Endothelial cell of hepatic sinusoid (primary cell): ENCODE measurements around the gene HAGH.

Source experiments
- in situ Hi-C: cut with HindIII; loops from 2 replicates; pipeline ENCODE4 v1.10.0; 2017; ENCODE audit warnings: low sequenced_read_pairs

HAGH gene

DNA sequence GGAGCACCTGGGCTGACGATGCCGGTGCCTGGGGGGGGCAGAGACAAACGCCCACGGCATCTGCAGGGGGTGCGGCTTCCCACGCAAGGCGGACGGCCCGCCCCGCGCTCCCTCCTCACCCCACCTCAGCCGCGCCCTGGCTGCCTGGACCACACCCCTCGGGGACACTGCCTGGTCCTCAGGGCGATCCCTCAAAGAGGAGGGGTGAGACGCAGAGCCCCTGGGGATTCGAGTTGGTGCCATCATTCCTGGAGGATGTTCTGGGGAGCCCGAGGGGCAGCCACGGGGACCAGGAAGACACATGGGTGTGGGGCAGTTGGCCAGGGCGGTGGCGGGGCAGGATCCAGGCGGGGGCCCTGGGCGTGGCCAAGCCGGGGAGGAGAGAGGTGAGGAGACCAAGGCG lies 37.0 kb downstream of the HAGH start:
- in situ Hi-C loops: no loop called here

DNA sequence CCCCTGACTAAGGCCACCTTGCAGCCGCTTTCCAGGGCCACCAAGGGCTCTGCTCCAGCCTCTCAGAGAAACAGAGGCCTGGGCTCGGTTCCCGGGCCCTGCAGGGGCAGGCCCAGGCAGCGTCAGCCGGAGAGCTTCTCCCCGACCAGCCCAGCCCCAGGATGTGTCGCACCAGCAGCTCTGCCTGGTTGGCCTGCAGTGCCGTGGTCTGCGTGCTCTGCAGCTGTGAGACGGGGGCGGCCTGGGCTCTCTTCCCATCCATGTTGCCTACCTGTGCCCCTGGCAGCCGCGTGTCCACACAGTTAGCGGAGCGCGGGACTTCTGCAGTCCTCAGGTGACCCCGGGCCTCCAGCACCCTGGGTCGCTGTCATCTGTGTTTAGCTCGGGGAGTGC lies 37.9 kb downstream of the HAGH start:
- in situ Hi-C loops: no loop called here

DNA sequence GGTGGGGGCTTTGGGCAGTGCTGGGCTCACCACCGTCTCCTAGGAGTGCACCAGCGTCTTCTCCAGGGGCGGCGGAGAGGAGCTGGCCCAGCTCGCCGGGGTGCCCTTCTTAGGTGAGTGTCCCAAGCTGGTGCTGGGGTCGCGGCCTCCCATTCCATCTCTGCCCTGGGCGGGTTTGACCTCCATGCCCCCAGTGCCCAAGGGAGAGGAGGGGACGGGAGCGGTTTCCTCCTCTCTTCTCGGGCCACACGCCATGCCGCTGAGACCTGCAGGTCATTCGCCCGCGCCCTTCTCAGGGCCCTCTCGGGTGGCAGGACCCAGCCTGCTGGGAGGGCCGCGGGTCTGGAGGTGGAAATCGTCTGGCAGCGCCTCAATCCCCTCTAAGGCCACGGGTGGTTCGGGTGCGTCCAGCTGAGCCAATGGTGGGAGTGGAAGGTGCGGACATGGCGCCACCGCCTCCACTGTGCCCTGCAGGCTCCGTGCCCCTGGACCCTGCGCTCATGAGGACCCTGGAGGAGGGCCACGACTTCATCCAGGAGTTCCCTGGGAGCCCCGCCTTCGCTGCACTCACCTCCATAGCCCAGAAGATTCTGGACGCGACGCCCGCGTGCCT lies 38.4 kb downstream of the HAGH start:
- in situ Hi-C loops: no loop called here

DNA sequence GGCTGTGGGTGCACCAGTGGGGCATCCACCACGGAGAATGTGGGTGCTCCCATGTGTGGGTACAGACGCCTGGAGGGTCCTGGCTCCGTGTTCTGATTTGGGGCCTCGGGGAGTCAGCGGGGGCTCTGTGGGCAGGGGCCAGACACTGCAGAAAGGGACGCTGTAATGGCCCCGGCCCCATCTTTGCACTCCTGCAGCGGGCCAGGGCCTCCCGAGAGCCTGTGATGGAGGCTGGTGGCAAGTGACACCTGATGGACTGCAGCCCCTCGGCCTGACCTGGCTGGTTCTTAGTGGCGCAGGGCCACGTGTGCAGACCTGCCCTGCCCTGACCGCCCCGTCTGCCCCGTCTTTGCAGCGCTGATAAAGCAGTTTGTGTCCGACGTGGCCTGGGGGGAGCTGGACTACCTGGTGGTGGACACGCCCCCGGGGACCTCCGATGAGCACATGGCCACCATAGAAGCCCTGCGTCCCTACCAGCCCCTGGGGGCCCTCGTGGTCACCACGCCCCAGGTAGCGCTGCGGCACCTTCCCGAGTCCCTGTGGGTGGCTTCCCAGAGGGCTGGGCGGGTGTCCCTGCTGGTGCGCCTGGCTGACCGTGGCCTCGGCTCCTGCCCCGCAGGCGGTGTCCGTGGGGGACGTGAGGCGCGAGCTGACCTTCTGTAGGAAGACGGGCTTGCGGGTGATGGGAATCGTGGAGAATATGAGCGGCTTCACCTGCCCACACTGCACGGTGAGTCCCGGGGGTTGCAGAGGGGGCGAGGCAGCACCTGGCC lies 39.1 kb downstream of the HAGH start:
- in situ Hi-C loops: no loop called here

DNA sequence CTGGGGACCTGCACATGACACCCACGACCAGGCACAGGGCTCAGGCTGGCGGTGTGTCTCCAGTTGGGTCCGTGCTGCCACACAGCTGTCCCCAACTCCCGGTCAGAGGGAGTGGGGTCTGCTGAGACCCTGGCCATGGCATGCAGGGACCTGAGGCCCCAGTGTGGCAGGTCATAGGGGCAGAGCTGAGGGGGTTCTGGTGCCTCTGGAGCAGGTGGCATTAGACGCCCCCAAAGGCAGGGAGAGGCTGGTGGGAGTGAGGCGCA lies 39.6 kb downstream of the HAGH start:
- in situ Hi-C loops: no loop called here

DNA sequence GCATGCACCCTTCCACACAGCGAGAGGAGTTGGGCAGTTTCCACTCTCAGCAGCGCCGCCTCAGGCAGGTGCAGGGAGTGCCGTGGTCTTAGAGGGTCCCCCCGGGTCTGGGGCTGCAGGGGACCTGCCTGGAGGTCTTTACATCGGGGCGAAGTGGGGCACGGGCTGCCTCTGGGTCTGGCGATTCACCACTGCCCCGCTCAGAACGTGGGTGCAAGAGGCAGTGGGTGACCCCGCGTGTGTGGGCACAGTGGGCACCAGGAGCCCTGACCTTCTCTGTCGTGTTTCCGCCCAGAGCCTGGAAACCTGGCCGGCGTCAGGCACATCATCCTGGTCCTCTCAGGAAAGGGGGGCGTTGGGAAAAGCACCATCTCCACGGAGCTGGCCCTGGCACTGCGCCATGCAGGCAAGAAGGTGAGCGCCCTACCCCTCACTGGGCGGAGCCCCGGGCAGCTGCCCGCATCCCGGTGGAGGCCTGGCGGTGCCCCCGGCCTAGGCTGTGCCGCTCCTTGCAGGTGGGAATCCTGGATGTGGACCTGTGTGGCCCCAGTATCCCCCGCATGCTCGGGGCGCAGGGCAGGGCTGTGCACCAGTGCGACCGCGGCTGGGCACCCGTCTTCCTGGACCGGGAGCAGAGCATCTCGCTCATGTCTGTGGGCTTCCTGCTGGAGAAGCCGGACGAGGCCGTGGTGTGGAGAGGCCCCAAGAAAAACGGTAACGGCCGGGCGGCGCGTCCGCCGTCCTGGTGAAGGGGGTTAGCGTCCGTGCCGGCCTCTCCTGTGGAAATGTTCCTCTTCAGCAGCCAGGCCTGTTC lies 40.2 kb downstream of the HAGH start:
- in situ Hi-C loops: no loop called here

DNA sequence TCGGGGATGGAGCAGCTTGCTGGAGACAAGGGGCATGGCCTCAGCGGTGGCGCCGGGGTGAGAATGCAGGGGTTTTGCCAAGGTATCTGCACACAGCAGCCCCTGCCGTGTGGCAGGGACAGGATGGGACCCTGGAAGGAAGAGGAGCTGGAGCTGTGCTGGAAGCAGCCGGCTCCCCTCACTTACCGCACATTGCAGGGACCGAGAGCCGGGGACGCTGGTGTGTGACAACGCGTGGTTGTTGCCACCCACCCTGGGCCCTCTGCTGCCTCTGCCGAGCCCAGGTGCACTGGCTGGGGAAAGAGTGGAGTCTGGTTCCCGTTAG lies 40.8 kb downstream of the HAGH start:
- in situ Hi-C loops: no loop called here

DNA sequence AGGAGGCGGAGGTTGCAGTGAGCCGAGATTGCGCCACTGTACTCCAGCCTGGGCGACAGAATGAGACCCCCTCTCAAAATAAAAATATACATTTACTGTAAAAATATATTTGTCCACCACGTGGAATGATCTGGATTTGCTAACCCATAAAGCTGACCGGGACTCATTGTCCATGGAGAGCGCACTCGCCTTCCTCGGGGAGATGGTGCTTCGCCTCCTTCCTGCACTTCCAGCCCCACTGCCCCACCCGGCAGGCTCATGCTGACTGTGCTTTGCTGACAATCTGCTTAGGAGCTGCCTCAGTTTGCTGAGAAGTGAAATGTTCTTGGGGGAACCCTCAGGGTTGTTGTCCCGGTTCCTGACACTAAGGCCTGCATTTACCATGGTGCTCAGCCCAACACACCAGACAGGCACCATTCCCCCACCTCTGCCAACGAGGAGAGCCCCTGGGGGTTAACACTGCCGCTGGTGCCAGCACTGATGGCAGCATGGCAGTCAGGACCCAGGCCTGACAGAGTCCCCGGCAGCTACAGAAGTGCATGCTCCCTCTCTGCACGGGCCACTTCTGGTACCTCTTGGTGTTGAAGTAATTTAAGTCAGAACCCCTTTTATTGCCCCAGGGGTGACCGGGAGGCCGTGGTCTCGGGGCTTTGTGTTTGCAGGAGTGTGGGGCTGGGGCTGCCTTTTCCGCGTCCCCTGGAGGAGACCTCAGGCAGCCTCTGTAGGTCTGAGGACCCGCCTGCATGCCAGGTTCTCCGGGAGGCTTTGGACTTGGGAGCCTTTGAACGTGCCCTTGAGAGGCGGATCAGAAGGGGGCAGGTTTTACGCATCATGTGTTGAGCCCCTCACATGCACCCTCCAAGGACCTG lies 41.4 kb downstream of the HAGH start:
- in situ Hi-C loops: no loop called here

DNA sequence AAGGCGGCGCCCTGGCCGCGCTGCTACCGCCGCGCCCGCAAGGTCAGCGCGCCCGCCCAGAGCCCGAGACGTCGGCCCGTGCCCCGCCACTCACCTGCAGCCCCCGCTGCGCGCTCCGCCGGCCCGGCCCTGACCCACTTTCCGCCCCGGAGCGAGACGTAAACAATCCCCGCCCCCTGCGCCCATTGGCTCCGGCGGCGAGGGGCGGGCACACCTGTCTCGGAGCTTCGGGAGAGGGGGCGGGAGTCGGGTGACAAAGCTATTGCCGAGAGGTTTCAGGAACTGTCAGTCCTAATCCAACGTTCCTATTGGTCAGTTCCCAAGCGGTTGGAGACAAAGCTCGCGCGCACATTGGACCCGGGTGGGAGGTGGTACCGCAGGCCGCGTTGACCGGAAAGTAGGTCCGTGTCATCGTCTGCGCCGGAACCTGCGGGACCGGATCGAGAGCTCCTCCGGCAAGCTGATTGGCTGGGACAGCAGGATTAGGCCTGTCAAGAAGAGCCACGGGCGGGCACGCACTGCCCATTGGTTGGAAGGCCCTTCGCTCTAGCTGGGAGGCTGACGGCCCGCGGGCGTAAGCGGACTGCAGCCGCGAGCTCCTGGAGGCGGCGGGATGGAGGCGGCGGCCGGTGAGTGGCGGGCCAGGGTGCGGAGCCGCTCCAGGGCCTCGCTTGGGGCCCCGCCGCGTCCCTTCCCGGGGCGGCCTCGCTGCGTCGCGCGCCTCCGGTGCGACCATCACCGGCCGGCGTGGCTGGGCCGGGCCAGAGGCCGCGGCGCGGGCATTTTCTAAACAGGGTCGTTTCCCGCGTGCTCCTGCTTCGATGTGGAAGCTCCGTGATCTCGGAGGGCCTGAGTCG lies 44.0 kb downstream of the HAGH start, which contains the start of the genes NUBP2 and SPSB3:
Gene NUBP2, plus strand, starts transcription at position 553 of the 857 bp plus-strand sequence. Its CDS starts 61 bp downstream, at position 614.
Gene SPSB3, minus strand, starts transcription at position 164 of the 857 bp plus-strand sequence. CDS start 1,088 bp downstream, outside the sequence.
- in situ Hi-C loops: no loop called here

DNA sequence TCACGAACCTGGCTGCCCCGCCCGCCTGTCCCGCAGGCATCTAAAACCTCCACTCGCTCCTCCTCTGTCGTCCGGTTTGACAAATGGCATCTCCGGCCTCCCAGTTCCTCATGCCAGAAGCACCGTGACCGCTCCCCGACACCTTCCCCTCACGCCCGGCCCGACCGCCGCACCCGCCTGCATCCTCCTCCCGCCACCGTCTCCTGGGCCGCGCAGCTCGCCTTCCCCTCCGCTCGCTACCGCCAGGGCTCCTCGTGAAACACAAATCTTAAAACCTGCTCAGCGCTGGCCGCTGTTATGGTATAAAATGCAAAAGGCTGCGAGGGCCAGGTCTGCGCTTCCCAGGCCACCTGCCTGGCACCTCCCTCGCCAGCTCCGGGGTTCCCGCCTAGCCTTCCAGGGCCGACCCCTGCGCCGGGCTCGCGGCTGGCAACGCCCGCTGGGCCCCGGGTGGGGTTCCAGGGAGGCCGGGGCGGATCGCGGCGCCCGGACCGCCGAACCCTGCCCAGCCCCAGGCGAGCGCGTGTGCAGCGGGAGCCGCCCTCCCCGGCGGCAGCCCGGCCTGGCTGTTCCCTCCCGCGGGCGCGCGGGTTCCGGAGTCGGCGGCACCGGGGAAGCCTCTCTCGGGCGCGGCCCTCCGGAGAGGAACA lies 44.7 kb downstream of the HAGH start:
- in situ Hi-C loops: no loop called here

DNA sequence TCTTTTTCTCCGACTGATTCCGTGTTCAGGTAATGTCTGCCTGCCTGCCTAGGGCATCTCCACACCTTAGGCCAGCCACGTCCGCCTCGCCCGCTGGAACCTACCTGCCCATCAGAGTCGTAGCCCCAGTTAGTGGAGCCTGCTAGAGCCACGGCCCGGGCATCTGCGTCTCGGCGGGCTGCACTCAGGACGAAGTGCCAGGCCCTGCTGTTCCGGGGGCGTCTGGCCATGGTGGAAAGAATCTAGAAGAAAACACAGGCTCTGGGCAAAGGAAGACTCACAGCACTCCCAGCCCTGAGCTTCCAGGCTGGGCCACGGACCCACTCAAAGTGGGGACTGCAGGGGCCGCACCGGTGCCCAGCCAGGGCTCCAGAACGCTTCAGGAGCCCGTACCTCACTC lies 45.4 kb downstream of the HAGH start:
- in situ Hi-C loops: no loop called here

DNA sequence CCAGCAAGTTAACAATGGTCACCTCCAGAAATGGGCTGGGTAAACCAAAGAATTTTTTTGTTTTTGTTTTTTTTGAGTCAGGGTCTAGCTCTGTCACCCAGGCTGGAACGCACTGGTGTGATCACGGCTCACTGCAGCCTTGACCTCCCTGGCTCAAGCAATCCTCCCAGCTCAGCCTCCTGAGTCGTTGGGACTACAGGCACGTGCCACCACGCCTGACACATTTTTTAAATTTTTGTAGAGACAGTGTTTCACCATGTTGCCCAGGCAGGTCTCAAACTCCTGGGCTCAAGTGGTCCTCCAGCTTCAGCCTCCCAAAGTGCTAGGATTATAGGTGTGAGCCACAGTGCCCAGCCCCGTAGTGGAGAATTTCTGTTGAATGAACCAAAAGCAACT lies 46.0 kb downstream of the HAGH start:
- in situ Hi-C loops: no loop called here

DNA sequence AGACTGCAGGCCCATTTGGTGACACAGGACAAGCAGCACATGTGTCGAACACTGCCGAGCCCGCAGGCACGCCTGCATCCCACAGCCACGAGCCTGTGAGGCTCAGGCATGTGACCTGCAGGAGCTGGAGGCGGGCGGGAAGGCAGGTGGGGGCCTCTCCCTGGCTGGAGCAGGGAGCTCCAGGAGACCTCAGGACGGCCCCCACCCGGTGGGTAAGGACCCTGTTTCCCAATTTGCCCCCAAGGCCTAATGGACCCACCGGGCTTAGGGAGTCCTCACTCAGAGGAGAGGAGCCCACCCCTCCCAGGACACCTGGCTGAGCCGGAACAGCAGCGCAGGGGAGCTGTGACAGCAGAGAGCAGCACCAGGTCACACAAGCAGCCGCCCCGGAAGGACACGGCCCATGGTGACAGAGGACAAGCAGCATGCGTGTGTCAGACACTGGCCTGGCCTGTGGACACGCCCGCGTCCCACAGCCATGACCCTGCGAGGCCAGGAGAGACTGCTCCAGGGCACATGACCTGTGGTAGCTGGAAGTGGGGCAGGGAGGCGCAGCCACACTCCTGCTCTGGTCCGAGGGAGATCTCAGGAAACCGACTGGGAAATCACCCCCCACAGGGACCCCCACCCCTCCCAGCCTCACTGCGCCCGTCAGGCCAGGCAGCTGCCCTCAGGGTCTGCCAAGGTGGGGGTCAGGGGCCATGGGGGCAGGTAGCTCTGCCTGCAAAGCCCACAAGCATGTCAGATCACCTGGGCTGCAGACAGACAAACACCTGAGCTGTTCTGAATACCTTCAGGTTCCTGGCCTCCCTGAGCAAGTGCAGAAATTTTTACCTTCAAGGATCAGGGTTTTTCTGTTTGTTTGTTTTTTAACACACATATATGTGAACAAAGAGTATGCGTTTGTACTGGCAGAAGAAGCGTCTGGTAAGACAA lies 46.6 kb downstream of the HAGH start:
- in situ Hi-C loops: no loop called here

DNA sequence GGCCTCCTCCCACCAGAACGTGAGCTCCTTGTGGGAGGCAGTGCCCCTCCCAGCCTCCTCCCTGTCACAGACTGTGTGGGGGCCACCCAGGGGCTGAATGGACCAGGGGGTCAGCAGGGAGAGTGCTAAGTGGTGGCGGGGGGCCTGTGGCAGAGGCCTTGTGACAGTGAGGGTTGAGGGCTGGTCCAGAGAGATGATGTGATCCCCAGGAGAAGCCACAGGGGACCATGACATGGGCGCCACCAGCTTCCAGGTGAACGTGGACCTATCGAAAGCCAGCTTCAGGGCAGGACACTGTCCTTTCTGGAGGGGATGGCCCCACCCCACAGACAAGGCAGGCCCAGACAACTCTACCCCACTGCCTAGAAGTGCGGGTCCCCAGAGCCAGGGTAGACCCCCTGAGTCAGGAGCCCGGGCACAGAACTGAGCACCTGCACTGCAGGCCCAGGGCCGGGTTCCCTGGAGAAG lies 47.4 kb downstream of the HAGH start:
- in situ Hi-C loops: no loop called here

DNA sequence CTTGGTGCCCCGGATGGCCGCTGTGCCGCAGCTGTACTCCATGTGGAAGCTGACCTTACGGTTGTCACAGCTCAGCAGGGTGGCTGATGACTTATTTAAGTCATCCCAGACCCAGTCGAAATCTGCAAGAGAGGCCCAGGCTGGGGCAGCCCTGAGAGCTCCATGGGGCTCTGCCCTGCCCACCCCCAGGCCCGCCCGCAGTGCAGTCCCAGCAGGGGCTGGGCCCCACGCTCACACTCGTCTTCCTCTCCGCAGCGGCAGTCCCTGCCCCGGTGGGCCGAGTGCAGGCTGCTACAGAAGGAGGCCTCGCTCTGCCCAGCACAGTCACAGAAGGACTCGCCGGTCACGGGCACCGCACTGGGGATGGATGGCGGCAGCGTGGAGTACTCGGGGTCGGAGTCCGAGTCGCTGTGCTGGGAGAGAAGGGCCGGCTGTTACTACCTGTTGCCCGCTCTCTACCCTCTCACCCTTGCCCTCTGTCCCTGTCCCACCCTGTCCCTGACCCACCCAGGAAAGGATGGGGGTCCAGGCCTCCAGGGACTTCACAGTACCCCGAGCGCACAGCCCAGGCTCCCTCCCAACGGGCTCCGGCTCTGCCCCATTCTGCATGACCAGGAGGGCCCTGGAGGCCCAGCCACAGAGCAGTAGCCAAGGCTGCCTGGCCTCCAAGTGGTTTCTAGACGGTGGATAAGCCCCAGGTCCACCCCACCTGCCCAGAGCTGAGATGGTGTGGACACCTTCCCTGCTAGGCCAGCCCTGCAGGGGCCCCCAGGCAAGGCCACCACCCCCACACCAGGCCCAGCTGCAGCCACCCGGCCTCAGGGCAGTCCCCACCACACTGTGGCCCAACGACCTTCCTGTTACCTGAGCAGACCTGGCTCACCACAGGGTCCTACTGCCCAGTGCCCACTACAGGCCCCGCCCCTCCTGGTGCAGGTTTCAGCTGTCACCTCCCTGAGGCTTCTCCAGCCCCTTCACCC lies 48.1 kb downstream of the HAGH start:
- in situ Hi-C loops: no loop called here

DNA sequence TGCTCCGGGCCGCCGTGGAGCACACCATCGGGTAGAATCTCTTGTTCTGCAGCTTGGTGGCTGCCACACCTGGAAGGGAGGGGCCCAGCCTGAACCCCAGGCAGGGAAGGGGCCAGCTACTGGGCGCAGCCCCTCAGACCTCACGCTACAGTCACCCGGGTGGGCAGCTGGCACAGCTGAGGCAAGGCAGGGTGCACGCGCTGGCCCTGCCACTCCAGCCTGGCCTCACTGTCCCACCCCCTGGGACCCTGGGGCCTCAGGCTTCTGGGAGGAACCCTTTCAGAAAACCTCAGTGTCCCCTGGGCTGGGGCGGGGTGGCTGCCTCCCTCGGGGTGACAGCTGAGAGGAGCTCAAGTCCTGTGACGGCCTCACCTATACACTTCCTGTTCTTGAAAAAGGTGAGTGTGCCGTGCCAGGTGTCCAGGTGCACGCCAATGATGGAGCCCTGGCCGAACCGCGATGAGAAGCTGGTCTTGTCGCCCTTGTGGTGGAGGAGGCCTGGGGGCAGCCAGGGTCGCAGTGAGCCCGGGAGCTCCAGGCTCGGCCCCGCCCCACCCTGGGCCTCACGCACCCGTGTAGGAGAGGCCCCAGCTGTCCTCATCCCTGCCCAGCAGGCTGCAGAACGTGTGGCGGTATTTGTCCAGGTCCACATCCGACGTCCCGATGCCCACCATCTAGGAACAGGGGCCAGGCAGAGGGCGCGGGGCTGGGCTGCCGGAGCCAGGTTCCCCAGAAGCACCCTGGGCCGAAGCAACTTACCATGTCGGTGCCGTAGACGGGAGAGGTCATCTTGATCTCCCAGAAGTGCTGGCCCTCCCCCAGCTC lies 49.0 kb downstream of the HAGH start:
- in situ Hi-C loops: no loop called here

DNA sequence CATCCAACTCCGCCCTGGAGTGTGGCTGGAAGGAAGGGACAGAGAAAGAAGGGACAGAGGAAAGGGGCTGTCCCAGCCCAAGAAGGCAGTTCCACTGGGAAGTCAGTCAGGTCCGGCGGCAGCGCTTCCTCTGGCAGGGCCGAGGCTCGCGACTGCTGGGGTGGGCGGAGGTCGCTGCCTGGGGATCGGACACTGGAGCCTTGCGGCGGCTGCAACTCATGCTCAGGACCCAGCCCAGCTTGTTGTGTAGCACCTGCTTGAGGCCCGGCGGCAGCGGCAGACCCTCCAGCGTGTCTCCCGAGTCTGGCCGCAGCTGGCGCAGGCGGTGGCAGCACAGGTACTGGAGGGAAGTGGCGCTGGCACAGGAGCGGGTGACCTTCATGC lies 49.6 kb downstream of the HAGH start:
- in situ Hi-C loops: no loop called here
